DND-41 (cell line): ENCODE results near the gene MAMDC2.

Experiments used
- ATAC-seq: fragments of 200-7000 bp; cut with Tn5 transposase; 3 replicates; pipeline ENCODE4 v1.9.1; 2021; ENCODE audit warnings: low read depth; ENCODE audit not compliant: insufficient read depth
- DNase-seq: peaks from one replicate; pipeline ENCODE4 v3.0.0-alpha.2; 2020
- H2AFZ ChIP-seq: 2 replicates; pipeline ENCODE4 v1.6.0; 2012; ENCODE audit warnings: low read depth, low read length
- H3K27ac ChIP-seq: 2 replicates; pipeline ENCODE4 v1.5.1; 2012; ENCODE audit warnings: low read length, inconsistent platforms
- H3K27me3 ChIP-seq: fragments of 200-600 bp; sonication (generic); 2 replicates; pipeline ENCODE4 v1.6.0; 2012; ENCODE audit warnings: low read length, mild to moderate bottlenecking, inconsistent platforms; ENCODE audit not compliant: insufficient read depth, poor library complexity
- H3K36me3 ChIP-seq: 2 replicates; pipeline ENCODE4 v1.5.1; 2012; ENCODE audit warnings: low read length, inconsistent platforms; ENCODE audit not compliant: insufficient read depth
- H3K4me1 ChIP-seq: 2 replicates; pipeline ENCODE4 v1.5.1; 2012; ENCODE audit warnings: mild to moderate bottlenecking, low read length; ENCODE audit not compliant: insufficient read depth
- H3K4me2 ChIP-seq: 2 replicates; pipeline ENCODE4 v1.6.0; 2012; ENCODE audit warnings: mild to moderate bottlenecking, moderate library complexity, low read length, inconsistent platforms; ENCODE audit not compliant: insufficient read depth
- H3K4me3 ChIP-seq, 2 experiments: fragments of 200-600 bp in 1 of 2; shearing (Covaris generic) in 1 of 2; 2 replicates each; pipeline ENCODE4 v1.5.1; 2012 to 2016; ENCODE audit warnings: inconsistent platforms in 2 of 2, low read length in 2 of 2, mild to moderate bottlenecking in 2 of 2, low read depth in 1 of 2, moderate library complexity in 1 of 2
- H3K79me2 ChIP-seq: 2 replicates; pipeline ENCODE4 v1.6.0; 2012; ENCODE audit warnings: low read length, inconsistent platforms; ENCODE audit not compliant: insufficient read depth
- H3K9ac ChIP-seq: 2 replicates; pipeline ENCODE4 v1.6.0; 2012; ENCODE audit warnings: low read depth, mild to moderate bottlenecking, inconsistent platforms, low read length, moderate library complexity
- H3K9me3 ChIP-seq: 2 replicates; pipeline ENCODE4 v1.5.1; 2012; ENCODE audit warnings: low read length, moderate library complexity, mild to moderate bottlenecking, inconsistent platforms; ENCODE audit not compliant: insufficient read depth, severe bottlenecking
- H4K20me1 ChIP-seq: 2 replicates; pipeline ENCODE4 v1.6.0; 2012; ENCODE audit warnings: low read length; ENCODE audit not compliant: insufficient read depth
- EZH2 ChIP-seq: IDR thresholded peaks from 3 replicates; pipeline ENCODE4 v1.6.1; 2012; ENCODE audit warnings: borderline replicate concordance, low read depth, mild to moderate bottlenecking, moderate library complexity, low read length, inconsistent platforms; ENCODE audit not compliant: severe bottlenecking
- TF ChIP-seq, protein P1 (sequence below): IDR thresholded peaks from 2 replicates; pipeline ENCODE4 v1.5.1; 2012; ENCODE audit warnings: borderline replicate concordance, low read length, moderate library complexity, mild to moderate bottlenecking; ENCODE audit not compliant: poor library complexity, severe bottlenecking; ENCODE audit errors: extremely low read depth

The MAMDC2 gene

GRCh38 chr9:70121818-70122436, 78.3 kb downstream of the MAMDC2 start:
- Histone ChIP-seq H4K20me1 (no peaks in the 10 kb centered on the region), H3K27me3 (peaks cover 4% of the 10 kb centered on the region), H3K9me3 (no peaks in the 10 kb centered on the region), H3K36me3 (no peaks in the 10 kb centered on the region), H3K4me1 (no peaks in the 10 kb centered on the region), H3K9ac (no peak overlapping the region), H3K4me3 (no peak overlapping the region), H3K27ac (no peak overlapping the region), H2AFZ (no peak overlapping the region), H3K4me2 (no peak overlapping the region), H3K79me2 (no peaks in the 10 kb centered on the region)
- TF ChIP-seq, protein P1, sequence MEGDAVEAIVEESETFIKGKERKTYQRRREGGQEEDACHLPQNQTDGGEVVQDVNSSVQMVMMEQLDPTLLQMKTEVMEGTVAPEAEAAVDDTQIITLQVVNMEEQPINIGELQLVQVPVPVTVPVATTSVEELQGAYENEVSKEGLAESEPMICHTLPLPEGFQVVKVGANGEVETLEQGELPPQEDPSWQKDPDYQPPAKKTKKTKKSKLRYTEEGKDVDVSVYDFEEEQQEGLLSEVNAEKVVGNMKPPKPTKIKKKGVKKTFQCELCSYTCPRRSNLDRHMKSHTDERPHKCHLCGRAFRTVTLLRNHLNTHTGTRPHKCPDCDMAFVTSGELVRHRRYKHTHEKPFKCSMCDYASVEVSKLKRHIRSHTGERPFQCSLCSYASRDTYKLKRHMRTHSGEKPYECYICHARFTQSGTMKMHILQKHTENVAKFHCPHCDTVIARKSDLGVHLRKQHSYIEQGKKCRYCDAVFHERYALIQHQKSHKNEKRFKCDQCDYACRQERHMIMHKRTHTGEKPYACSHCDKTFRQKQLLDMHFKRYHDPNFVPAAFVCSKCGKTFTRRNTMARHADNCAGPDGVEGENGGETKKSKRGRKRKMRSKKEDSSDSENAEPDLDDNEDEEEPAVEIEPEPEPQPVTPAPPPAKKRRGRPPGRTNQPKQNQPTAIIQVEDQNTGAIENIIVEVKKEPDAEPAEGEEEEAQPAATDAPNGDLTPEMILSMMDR, result no peak
- no peak for TF ChIP-seq EZH2
- ATAC-seq (no peak), DNase-seq (no peak)

DNA sequence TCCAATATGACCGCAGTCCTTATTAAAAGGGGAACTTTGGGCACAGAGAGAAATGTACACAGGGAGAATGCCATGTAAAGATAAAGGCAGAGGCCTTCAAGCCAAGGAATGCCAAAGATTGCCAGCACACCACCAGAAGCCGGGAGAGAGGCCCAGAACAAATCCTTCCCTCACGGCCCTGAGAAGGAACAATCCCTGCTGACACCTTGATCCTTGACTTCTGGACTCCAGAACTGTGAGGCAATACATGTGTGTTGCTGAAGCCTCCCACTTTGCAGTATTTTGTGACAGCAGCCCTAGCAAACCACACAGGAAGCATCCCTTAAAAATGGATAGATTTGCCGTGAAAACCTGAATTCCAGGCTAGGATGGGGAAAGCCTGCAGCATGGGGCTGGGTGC, 80.0 kb downstream of the MAMDC2 start:
- H3K79me2 ChIP-seq, result no peaks in the 10 kb centered on the region
- H3K4me2 ChIP-seq, result no peak overlapping the region
- no peaks in the 10 kb centered on the region for H4K20me1 ChIP-seq
- H3K4me3 ChIP-seq, result no peak overlapping the region
- no peak overlapping the region for H3K27ac ChIP-seq
- no peak for ATAC-seq
- peaks cover 4% of the 10 kb centered on the region for H3K27me3 ChIP-seq
- DNase-seq, result no peak
- TF ChIP-seq EZH2, result no peak
- TF ChIP-seq, protein P1, result no peak
- no peaks in the 10 kb centered on the region for H3K4me1 ChIP-seq
- no peaks in the 10 kb centered on the region for H3K36me3 ChIP-seq
- H3K9me3 ChIP-seq, result no peaks in the 10 kb centered on the region
- H3K9ac ChIP-seq, result no peak overlapping the region
- H2AFZ ChIP-seq, result no peak overlapping the region

DNA sequence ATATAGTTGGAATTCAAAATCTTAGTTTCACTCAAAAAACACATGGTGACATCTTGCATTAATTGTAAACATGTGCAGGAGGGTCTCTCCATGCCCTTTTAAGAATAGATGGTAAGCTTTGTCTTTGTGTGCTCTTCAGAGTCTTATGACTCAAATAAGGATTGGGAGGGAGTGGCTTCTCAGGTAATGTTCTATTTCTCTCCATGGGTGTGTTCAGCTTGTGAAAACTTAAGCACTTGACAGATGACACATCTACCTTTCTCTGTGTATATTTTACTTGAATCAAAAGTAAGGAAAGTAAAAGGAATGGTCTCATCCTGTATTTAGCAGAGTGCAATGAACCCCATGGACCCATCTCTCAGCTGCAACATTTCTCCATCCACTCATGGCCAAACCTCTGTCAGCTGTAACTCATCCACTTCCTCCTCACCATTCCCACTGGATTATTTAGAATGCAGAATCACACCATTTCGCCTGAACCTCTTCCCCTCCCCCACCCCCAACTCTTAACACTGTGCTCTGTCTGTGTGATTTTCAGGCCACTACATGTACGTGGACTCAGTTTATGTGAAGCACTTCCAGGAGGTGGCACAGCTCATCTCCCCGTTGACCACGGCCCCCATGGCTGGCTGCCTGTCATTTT, 82.1 kb downstream of the MAMDC2 start:
- H3K4me1 ChIP-seq, result no peaks in the 10 kb centered on the region
- H3K4me2 ChIP-seq, result no peak overlapping the region
- H3K4me3 ChIP-seq, result no peak overlapping the region
- H2AFZ ChIP-seq, result no peak overlapping the region
- no peak overlapping the region for H3K27ac ChIP-seq
- no peak overlapping the region for H3K9ac ChIP-seq
- no peaks in the 10 kb centered on the region for H3K9me3 ChIP-seq
- no peak for DNase-seq
- no peak for ATAC-seq
- no peaks in the 10 kb centered on the region for H3K36me3 ChIP-seq
- no peaks in the 10 kb centered on the region for H4K20me1 ChIP-seq
- no peak for TF ChIP-seq EZH2
- TF ChIP-seq, protein P1, result no peak
- H3K27me3 ChIP-seq, result peaks cover 4% of the 10 kb centered on the region
- H3K79me2 ChIP-seq, result no peaks in the 10 kb centered on the region
